Esophagus muscularis mucosa (tissue), 4 donors: ENCODE results near the gene TRAF3. TPM values are rescaled to one million over a fixed set of nuclear protein-coding genes. Genes with fewer than 3 reads are reported as not detected.

ENCODE experiments used
- DNase-seq: peaks from one replicate; pipeline ENCODE4 v3.0.0-alpha.2; 2017; ENCODE audit errors: extremely low spot score
- H3K27ac ChIP-seq, 4 donors: fragments of 200-600 bp; sonication (generic); replicated peaks in 1 of 4; 1 replicate in 3 of 4; 2 replicates in 1 of 4; pipeline ENCODE4 v1.5.1; 2016 to 2019; ENCODE audit warnings: mild to moderate bottlenecking in 1 of 4
- H3K27me3 ChIP-seq, 4 donors: fragments of 200-600 bp; sonication (generic); one replicate each; pipeline versions ENCODE4 v1.5.1 to v1.6.0; 2016 to 2019
- H3K36me3 ChIP-seq, 4 donors: fragments of 200-600 bp; sonication (generic); one replicate each; pipeline ENCODE4 v1.5.1; 2016 to 2019
- H3K4me1 ChIP-seq, 4 donors: fragments of 200-600 bp; sonication (generic); one replicate each; pipeline ENCODE4 v1.5.1; 2016 to 2019
- H3K4me3 ChIP-seq, 4 donors: fragments of 200-600 bp; sonication (generic); 1 replicate in 2 of 4; 2 replicates in 2 of 4; pipeline ENCODE4 v1.5.1; 2016 to 2019; ENCODE audit warnings: mild to moderate bottlenecking in 4 of 4, moderate library complexity in 1 of 4
- H3K9me3 ChIP-seq, 4 donors: fragments of 200-600 bp; sonication (generic); 1 replicate in 3 of 4; 2 replicates in 1 of 4; pipeline ENCODE4 v1.5.1; 2016 to 2019
- EP300 ChIP-seq: sonication (generic); formaldehyde crosslinking; IDR thresholded peaks from one replicate; pipeline ENCODE4 v1.6.1; 2017; ENCODE audit warnings: antibody characterized with exemption
- POLR2A ChIP-seq: fragments of 450-650 bp; IDR thresholded peaks from one replicate; pipeline ENCODE4 v1.6.1; 2017; ENCODE audit warnings: antibody characterized with exemption, moderate library complexity, mild to moderate bottlenecking, low read depth
- POLR2AphosphoS5 ChIP-seq, 2 donors: sonication (generic); formaldehyde crosslinking; IDR thresholded peaks; one replicate each; pipeline ENCODE4 v1.6.1; 2017; ENCODE audit warnings: antibody characterized with exemption in 2 of 2
- WGBS: methylation state at CpG from one replicate; pipeline ENCODE4 v1.1.5; 2018; 5-methylcytosine and 5-hydroxymethylcytosine counted together
- intact Hi-C: fragments of 100-400 bp; cut with DNase I; formaldehyde crosslinking; loops from one replicate; pipeline ENCODE4 v1.15.1; 2023
- total RNA-seq, 4 donors: library from RNA; depleted of rRNA; stranded (reverse); fragments of >200 nt; gene quantifications; one replicate each; pipeline versions ENCODE4 v1.1.0 to v1.2.1, GENCODE V29; 2016
- TF ChIP-seq, protein P1 (sequence below), 3 experiments: fragments of 200-600 bp in 2 of 3; fragments of 450-650 bp in 1 of 3; sonication (generic) in 2 of 3; IDR thresholded peaks; one replicate each; pipeline ENCODE4 v1.5.1; 2017 to 2019; ENCODE audit warnings: antibody characterized with exemption in 3 of 3, mild to moderate bottlenecking in 2 of 3, moderate library complexity in 1 of 3

TRAF3 gene
- total RNA-seq, 4 donors from 2014 or later: 9.6 to 19.1 (median 17.5) TPM

DNA sequence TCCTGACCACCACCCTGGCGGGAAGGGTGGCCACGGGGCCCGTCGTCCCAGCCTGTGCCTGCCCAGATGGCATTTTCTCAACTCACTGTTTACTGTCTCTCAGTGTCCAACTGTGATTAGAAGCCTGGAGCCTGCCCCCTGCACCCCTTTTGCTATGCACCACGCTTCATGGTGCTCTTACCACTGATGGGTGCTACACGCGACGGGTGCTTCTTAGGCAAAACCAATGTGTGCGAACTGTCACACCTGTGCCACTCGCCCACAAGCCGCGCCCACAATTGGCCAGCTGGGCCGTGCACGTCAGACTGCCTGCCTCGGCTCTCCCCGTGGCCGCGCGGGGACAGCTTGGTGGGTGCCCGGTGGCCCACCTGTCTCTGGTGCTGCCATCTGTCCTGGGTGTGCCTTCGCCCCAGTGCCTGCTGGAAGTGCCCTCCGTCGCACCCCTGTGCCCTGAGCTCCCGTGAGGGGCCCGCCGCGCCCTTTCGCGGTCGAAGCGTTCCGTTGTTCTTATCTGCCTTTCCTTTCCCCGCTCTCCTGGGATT, 130.1 kb downstream of the TRAF3 start:
- 96% methylated on average over 33 of the region's 33 CpGs for WGBS
- no peak for DNase-seq
- intact Hi-C loops: no loop called here
- no peaks in the 10 kb centered on the region for H3K4me1 ChIP-seq
- no peak overlapping the region for H3K4me3 ChIP-seq
- no peak for TF ChIP-seq EP300
- no peak for TF ChIP-seq POLR2A
- TF ChIP-seq, protein P1, sequence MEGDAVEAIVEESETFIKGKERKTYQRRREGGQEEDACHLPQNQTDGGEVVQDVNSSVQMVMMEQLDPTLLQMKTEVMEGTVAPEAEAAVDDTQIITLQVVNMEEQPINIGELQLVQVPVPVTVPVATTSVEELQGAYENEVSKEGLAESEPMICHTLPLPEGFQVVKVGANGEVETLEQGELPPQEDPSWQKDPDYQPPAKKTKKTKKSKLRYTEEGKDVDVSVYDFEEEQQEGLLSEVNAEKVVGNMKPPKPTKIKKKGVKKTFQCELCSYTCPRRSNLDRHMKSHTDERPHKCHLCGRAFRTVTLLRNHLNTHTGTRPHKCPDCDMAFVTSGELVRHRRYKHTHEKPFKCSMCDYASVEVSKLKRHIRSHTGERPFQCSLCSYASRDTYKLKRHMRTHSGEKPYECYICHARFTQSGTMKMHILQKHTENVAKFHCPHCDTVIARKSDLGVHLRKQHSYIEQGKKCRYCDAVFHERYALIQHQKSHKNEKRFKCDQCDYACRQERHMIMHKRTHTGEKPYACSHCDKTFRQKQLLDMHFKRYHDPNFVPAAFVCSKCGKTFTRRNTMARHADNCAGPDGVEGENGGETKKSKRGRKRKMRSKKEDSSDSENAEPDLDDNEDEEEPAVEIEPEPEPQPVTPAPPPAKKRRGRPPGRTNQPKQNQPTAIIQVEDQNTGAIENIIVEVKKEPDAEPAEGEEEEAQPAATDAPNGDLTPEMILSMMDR (IDR thresholded peaks at IDR 0.05): no peak
- no peak for TF ChIP-seq POLR2AphosphoS5 (IDR thresholded peaks at IDR 0.05)
- H3K9me3 ChIP-seq: no peaks in the 10 kb centered on the region
- no peaks in the 10 kb centered on the region for H3K27me3 ChIP-seq
- H3K36me3 ChIP-seq: peaks cover 12 to 45% (median 25%) of the 10 kb centered on the region in 4 donors
- no peak overlapping the region for H3K27ac ChIP-seq

DNA sequence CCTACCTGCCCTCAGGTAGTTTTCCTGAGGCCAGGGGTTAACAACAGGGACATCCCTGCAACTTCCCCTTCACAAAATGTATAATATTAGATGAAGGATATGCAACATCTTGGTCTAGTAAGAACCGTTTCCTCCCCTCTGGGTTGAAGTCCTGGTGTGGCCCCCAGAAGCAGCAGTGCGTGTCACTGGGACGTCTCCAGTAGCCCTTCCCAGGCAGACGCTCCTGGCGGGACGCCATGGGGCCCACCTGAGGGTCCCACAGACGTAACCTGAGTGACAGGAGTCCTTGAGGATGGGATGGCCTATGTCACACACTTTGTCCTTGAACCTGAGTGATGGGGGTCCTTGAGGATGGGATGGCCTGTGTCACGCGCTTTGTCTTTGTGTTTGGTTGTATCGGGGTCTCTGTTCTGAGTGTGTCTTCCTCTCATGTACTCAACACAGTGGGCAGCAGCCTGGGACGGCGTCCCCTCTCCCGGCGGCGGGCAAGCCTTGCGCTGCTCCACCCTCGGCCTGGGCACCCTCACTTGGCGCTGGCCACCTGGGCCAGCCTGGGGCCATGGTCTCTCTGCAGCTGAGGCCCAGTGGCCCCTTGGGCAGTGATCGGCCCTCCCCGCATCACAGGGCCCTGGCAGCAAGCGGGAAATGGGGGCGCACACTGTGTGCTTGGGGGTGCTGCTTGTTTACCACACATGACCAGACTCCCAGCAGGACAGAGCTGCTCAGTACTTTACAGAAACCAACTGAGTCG, 130.9 kb downstream of the TRAF3 start:
- intact Hi-C loops: no loop called here
- WGBS: 89% methylated on average over 12 of the region's 23 CpGs
- peaks cover 12 to 39% (median 24%) of the 10 kb centered on the region in 4 donors for H3K36me3 ChIP-seq

DNA sequence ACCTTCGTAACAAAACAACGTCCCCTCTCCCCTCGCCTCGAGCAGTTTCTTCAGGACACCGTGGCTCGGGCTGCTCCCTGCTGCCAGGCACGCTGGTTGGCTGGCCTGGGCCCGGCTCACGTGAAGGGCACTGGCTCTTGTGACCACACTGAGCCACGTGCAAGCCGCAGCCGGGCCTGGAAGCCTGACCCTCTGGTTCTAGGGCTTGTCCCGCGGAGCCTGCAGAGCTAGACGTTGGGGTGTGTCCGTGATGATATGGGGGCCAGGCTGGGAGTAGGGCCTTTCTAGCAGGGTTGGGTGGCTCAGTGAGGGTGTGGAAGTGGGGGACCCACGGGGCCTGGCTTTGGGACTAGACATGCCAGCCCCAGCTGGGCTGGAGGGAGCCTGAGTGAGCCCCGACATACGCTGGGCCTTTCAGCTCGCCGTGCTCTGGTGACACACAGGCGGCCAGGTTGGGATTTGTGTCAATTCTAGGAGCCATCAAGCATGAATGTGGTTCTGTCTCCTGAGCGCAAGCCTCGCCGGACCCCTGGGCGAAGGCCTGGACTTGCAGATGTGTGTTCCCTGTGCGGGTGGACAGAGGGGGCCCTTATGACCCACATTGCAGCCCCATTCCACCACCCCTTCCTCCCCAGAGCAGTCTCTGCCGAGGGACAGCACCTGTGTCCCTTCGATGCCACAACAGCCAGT, 131.7 kb downstream of the TRAF3 start:
- Histone ChIP-seq H3K9me3 (no peaks in the 10 kb centered on the region), H3K4me3 (no peak overlapping the region), H3K27ac (no peak overlapping the region), H3K4me1 (no peaks in the 10 kb centered on the region), H3K27me3 (no peaks in the 10 kb centered on the region), H3K36me3 (peaks cover 12 to 32% (median 18%) of the 10 kb centered on the region in 4 donors)
- intact Hi-C loops: no loop called here
- DNase-seq: no peak
- TF ChIP-seq, protein P1 (IDR thresholded peaks at IDR 0.05): no peak
- TF ChIP-seq POLR2AphosphoS5 (IDR thresholded peaks at IDR 0.05) (no peak), EP300 (no peak), POLR2A (no peak)
- 97% methylated on average over 29 of the region's 29 CpGs for WGBS

More for the DNA sequence above, 130.9 kb downstream of the TRAF3 start:
- Histone ChIP-seq H3K4me3 (no peak overlapping the region), H3K4me1 (no peaks in the 10 kb centered on the region), H3K27ac (no peak overlapping the region), H3K27me3 (no peaks in the 10 kb centered on the region), H3K9me3 (no peaks in the 10 kb centered on the region)
- no peak for DNase-seq
- TF ChIP-seq, protein P1 (IDR thresholded peaks at IDR 0.05): no peak
- TF ChIP-seq EP300 (no peak), POLR2A (no peak), POLR2AphosphoS5 (IDR thresholded peaks at IDR 0.05) (no peak)

DNA sequence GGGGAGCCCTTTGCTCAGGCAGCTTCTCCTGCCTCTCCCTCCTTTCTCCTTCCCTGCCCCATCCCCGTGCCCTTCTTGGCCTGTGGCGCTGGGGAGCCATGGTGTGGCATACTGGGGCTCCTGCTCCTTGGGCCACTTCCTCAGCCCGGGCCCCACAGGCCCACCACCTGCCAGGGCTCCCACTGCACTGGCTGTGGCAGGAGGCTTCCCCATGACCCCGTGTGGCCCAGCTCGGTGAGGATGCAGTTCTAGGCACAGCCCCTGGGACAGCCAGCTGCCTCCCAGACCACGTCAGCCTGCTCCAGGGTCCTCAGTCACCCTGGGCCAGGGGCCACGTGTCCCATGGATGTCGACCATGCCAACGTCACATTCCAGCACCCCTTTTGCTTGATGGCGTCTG, 132.2 kb downstream of the TRAF3 start:
- no peak for TF ChIP-seq EP300
- TF ChIP-seq, protein P1 (IDR thresholded peaks at IDR 0.05): no peak
- TF ChIP-seq POLR2A: no peak
- TF ChIP-seq POLR2AphosphoS5 (IDR thresholded peaks at IDR 0.05): no peak
- Histone ChIP-seq H3K4me1 (no peaks in the 10 kb centered on the region), H3K27me3 (no peaks in the 10 kb centered on the region), H3K4me3 (no peak overlapping the region), H3K36me3 (peaks cover 12 to 27% (median 16%) of the 10 kb centered on the region in 4 donors), H3K27ac (no peak overlapping the region), H3K9me3 (no peaks in the 10 kb centered on the region)
- intact Hi-C loops: no loop called here
- WGBS: 98% methylated on average over 6 of the region's 10 CpGs
- DNase-seq: no peak
